ENCODE measurements around the gene DNAJC3.
"Not testable (repeated sequence)": the region's sequence is repeated elsewhere in the genome, so short reads cannot be mapped to it uniquely, and the experiment has no call there.

- TF ChIP-seq CTCF (conservative IDR thresholded peaks at IDR 0.05); ZFX (IDR thresholded peaks at IDR 0.05): not testable (repeated sequence)
Measured at GRCh38 chr13:95712846-95713245, 35.9 kb downstream of the DNAJC3 start.

All from C4-2B (cell line).